ENCODE measurements around the gene CALHM3. TPM values are rescaled to one million over a fixed set of nuclear protein-coding genes. Genes with fewer than 3 reads are reported as not detected.

CALHM3 gene
- total and polyA plus RNA-seq, 8 donors = 0.08 to 1.5 (median 0.17) TPM

DNA sequence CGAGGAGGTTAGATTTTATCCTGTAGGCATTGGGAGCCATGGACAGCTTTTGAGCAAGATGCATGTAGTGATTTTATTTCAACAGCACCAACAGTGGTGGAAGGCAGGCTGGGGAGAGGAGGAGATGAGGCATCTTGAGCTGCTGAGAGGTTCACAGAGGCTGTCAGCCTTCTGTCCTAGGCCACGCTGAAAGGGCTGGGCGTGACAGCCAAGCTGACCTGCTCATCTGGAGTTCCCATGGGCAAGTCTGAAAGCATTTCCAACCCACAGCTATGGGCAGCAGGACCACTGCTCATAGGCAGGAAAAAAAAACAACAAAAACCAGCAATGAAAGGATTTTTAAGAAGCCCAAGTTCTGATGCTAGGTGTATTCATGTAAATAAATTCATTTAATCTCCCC lies 22.1 kb upstream of the CALHM3 start:
- Histone ChIP-seq H3K36me3 (no peaks in the 10 kb centered on the region), H3K4me3 (no peak overlapping the region), H3K27ac (peak overlapping the region in 1 of 4 donors; percentile 27), H3K27me3 (no peaks in the 10 kb centered on the region), H3K4me1 (peaks cover 9 to 14% (median 11%) of the 10 kb centered on the region in 3 donors), H3K9me3 (no peaks in the 10 kb centered on the region)
- DNase-seq (peak in 2 of 6 donors; percentile 6 to 21), FAIRE-seq (no peak), ATAC-seq (no peak)
- intact Hi-C loops (cut with DNase I) = no loop called here
- WGBS, 2 donors = 79 to 93% methylated on average over 3 of the region's 3 CpGs
- TF ChIP-seq, protein P1, sequence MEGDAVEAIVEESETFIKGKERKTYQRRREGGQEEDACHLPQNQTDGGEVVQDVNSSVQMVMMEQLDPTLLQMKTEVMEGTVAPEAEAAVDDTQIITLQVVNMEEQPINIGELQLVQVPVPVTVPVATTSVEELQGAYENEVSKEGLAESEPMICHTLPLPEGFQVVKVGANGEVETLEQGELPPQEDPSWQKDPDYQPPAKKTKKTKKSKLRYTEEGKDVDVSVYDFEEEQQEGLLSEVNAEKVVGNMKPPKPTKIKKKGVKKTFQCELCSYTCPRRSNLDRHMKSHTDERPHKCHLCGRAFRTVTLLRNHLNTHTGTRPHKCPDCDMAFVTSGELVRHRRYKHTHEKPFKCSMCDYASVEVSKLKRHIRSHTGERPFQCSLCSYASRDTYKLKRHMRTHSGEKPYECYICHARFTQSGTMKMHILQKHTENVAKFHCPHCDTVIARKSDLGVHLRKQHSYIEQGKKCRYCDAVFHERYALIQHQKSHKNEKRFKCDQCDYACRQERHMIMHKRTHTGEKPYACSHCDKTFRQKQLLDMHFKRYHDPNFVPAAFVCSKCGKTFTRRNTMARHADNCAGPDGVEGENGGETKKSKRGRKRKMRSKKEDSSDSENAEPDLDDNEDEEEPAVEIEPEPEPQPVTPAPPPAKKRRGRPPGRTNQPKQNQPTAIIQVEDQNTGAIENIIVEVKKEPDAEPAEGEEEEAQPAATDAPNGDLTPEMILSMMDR (IDR thresholded peaks at IDR 0.05) = no peak

DNA sequence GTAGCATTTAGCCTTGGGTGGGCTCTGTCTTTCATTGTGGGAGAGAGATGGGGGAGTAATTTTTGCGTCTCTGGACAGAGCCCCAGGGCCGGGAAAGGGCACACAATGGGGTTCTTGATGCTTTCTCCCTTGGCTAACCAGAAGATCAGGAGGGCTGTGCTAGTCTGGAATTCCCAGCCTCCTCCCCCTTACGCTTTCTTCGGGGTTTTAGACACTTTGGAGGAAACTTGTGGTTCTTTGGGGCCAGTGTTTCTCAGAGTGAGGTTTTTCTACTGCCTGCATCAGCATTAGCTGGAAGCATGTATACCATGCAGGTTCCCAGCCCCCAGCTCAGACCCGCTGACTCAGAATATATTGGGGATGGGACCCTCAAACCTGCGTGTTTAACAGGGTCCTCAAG lies 21.4 kb upstream of the CALHM3 start:
- no peak for ATAC-seq
- peak in 1 of 6 donors; percentile 12 for DNase-seq
- H3K36me3 ChIP-seq = no peaks in the 10 kb centered on the region
- FAIRE-seq = no peak
- no peaks in the 10 kb centered on the region for H3K27me3 ChIP-seq
- H3K4me1 ChIP-seq = peaks cover 7 to 11% (median 9%) of the 10 kb centered on the region in 3 donors
- TF ChIP-seq, protein P1 (IDR thresholded peaks at IDR 0.05) = no peak
- intact Hi-C loops (cut with DNase I) = no loop called here
- H3K4me3 ChIP-seq = no peak overlapping the region
- peak overlapping the region in 2 of 4 donors; percentile 27 to 33 for H3K27ac ChIP-seq
- H3K9me3 ChIP-seq = no peaks in the 10 kb centered on the region
- WGBS, 2 donors = 70 to 79% methylated on average over 6 of the region's 6 CpGs

DNA sequence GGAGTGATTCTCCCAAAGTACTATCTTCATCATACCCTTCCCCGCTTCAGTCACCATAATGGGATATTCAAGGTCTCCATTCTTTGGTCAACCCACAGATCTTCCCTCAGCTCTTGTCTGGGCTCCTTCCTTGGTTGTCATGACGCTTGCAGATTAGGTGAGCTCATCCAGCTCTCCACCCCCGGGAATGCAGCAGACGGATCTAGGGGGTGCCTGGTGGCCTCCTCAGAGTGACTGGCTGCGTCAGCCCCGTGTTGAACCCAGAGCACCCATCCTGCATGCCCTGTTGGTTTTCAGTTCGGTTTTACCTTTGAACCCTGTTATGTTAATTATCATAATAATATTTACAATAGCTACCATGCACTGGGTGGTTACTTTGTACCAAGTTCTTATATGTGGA lies 20.8 kb upstream of the CALHM3 start:
- Histone ChIP-seq H3K4me3 (no peak overlapping the region), H3K36me3 (no peaks in the 10 kb centered on the region), H3K4me1 (peaks cover 4 to 11% (median 9%) of the 10 kb centered on the region in 3 donors), H3K27ac (no peak overlapping the region), H3K9me3 (no peaks in the 10 kb centered on the region), H3K27me3 (no peaks in the 10 kb centered on the region)
- TF ChIP-seq, protein P1 (IDR thresholded peaks at IDR 0.05) = no peak
- WGBS, 2 donors = 53 to 67% methylated on average over 7 of the region's 7 CpGs
- peak in 1 of 6 donors; percentile 42 for DNase-seq
- no peak for ATAC-seq
- no peak for FAIRE-seq
- intact Hi-C loops (cut with DNase I) = no loop called here

DNA sequence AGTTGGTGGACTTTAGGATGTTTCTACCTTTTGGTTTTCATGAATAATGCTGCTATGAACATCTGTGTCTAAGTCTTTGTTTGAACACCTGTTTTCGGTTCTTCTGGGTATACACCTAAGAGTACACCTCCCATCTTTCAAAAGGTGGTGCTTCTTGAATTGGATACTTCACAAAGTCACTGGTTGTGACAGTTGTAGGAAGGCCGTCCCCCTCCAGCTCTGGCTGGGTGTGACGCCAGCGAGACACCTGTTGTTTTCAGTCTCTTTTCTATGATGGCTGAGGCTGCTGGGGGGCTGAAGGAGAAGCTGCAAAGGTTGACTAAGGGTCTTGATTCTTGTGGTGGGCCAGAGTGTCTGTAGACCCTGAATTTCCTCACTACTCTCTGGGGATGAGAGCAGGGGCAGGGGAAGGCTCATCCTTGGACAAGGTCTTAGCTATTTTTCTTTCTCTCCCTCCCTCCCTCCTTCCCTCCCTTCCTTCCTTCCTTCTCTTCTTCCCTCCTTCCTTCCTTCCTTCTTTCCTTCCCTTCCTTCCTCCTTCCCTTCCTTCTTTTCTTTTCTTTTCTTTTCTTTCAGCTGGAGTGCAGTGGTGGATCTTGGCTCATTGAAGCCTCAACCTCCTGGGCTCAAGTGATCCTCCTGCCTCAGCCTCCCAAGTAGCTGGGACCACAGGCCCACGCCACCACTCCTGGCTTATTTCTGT lies 20.0 kb upstream of the CALHM3 start:
- intact Hi-C loops (cut with DNase I) = no loop called here
- 62 to 70% methylated on average over 5 of the region's 5 CpGs for WGBS, 2 donors
- TF ChIP-seq, protein P1 (IDR thresholded peaks at IDR 0.05) = no peak
- no peak for DNase-seq
- H3K4me1 ChIP-seq = peaks cover 2 to 3% (median 3%) of the 10 kb centered on the region in 3 donors
- no peak for FAIRE-seq
- H3K4me3 ChIP-seq = no peak overlapping the region
- no peaks in the 10 kb centered on the region for H3K36me3 ChIP-seq
- ATAC-seq = no peak
- H3K27me3 ChIP-seq = no peaks in the 10 kb centered on the region
- no peaks in the 10 kb centered on the region for H3K9me3 ChIP-seq
- H3K27ac ChIP-seq = no peak overlapping the region
